Activated T-helper 1 cell treated with anti-CD3 and anti-CD28 coated beads, Interleukin-12 subunit alpha, Interleukin-12 subunit beta, Interleukin-2, Interleukin-4 antibody, amounts not matched to agents 30 ng/mL and 10 ng/mL and 1 ng/mL, durations not matched to agents 14 hours and 24 hours and 36 hours (primary cell): ENCODE results near the gene ZBTB20. TPM values are rescaled to one million over a fixed set of nuclear protein-coding genes. Genes with fewer than 3 reads are reported as not detected.
A peak's percentile ranks its signal among the peaks of the same experiment; 100 is the strongest.

Experiments
- DNase-seq: peaks from one replicate; pipeline ENCODE4 v3.0.0; 2021; ENCODE audit warnings: low spot score
- H3K27ac Mint-ChIP-seq: one replicate; pipeline ENCODE4 v1.8.0; 2021; ENCODE audit warnings: mild to moderate bottlenecking, mixed read lengths
- H3K27me3 Mint-ChIP-seq: one replicate; pipeline ENCODE4 v1.8.0; 2022; ENCODE audit warnings: mild to moderate bottlenecking, moderate library complexity, mixed read lengths; ENCODE audit not compliant: insufficient read depth
- H3K36me3 Mint-ChIP-seq: one replicate; pipeline ENCODE4 v1.8.0; 2021; ENCODE audit warnings: low read depth, mixed read lengths
- H3K4me1 Mint-ChIP-seq: one replicate; pipeline ENCODE4 v1.8.0; 2021; ENCODE audit warnings: low read depth, mixed read lengths
- H3K4me3 Mint-ChIP-seq: one replicate; pipeline ENCODE4 v1.8.0; 2021; ENCODE audit warnings: mild to moderate bottlenecking, moderate library complexity, mixed read lengths
- H3K9me3 Mint-ChIP-seq: one replicate; pipeline ENCODE4 v1.8.0; 2021; ENCODE audit warnings: mixed read lengths
- intact Hi-C: fragments of 100-400 bp; cut with micrococcal nuclease; formaldehyde crosslinking; loops from one replicate; pipeline ENCODE4 v1.15.1; 2024
- total RNA-seq: library from RNA; stranded (reverse); gene quantifications from 2 replicates; pipeline ENCODE4 v1.2.3, GENCODE V29; 2022

Gene ZBTB20
- total RNA-seq, 1 donor from 2014 or later, result 4.1 TPM

GRCh38 chr3:114323546-114324254 lies 823.4 kb downstream of the ZBTB20 start:
- peak overlapping the region; percentile 82 for H3K27ac Mint-ChIP-seq
- peaks cover 2% of the 10 kb centered on the region for H3K27me3 Mint-ChIP-seq
- intact Hi-C loops, result no loop called here
- peaks cover 3% of the 10 kb centered on the region for H3K36me3 Mint-ChIP-seq
- H3K4me1 Mint-ChIP-seq, result peaks cover 57% of the 10 kb centered on the region
- peak overlapping the region; percentile 6 for H3K4me3 Mint-ChIP-seq
- H3K9me3 Mint-ChIP-seq, result peaks cover 3% of the 10 kb centered on the region
- DNase-seq, result no peak

GRCh38 chr3:114320246-114320645 lies 826.8 kb downstream of the ZBTB20 start:
- peaks cover 51% of the 10 kb centered on the region for H3K4me1 Mint-ChIP-seq
- H3K4me3 Mint-ChIP-seq, result no peak overlapping the region
- H3K36me3 Mint-ChIP-seq, result no peaks in the 10 kb centered on the region
- H3K27me3 Mint-ChIP-seq, result peaks cover 2% of the 10 kb centered on the region
- no peaks in the 10 kb centered on the region for H3K9me3 Mint-ChIP-seq
- DNase-seq, result no peak
- intact Hi-C loops, result no loop called here
- no peak overlapping the region for H3K27ac Mint-ChIP-seq

- Mint-ChIP-seq H3K27me3 (peaks cover 2% of the 10 kb centered on the region), H3K27ac (no peak overlapping the region), H3K4me1 (peaks cover 50% of the 10 kb centered on the region), H3K36me3 (peaks cover 1% of the 10 kb centered on the region), H3K4me3 (no peak overlapping the region), H3K9me3 (no peaks in the 10 kb centered on the region)
- no peak for DNase-seq
- intact Hi-C loops, result loop anchor here (10.0 kb wide), 1 partner anchor 825 kb away; the partner anchor contains the start of gene ZBTB20
Observed at GRCh38 chr3:114319453-114319852, 827.6 kb downstream of the ZBTB20 start.

- Mint-ChIP-seq H3K4me3 (no peak overlapping the region), H3K4me1 (peaks cover 50% of the 10 kb centered on the region), H3K9me3 (no peaks in the 10 kb centered on the region), H3K36me3 (peaks cover 1% of the 10 kb centered on the region), H3K27ac (peak overlapping the region; percentile 56), H3K27me3 (peaks cover 2% of the 10 kb centered on the region)
- DNase-seq, result no peak
- intact Hi-C loops, result loop anchor here (10.0 kb wide), 1 partner anchor 827 kb away; the partner anchor contains the start of gene ZBTB20
Observed at GRCh38 chr3:114318295-114318694, 828.8 kb downstream of the ZBTB20 start.

- H3K36me3 Mint-ChIP-seq, result peaks cover 1% of the 10 kb centered on the region
- H3K4me3 Mint-ChIP-seq, result no peak overlapping the region
- peak overlapping the region; percentile 51 for H3K27ac Mint-ChIP-seq
- H3K4me1 Mint-ChIP-seq, result peaks cover 54% of the 10 kb centered on the region
- intact Hi-C loops, result loop anchor here (2.0 to 10.0 kb wide), 2 partner anchors 71 to 831 kb away; partner anchors contain the start of gene ZBTB20
- no peaks in the 10 kb centered on the region for H3K9me3 Mint-ChIP-seq
- DNase-seq, result no peak
- H3K27me3 Mint-ChIP-seq, result no peaks in the 10 kb centered on the region
Observed at GRCh38 chr3:114314282-114314681, 832.8 kb downstream of the ZBTB20 start.

GRCh38 chr3:114313426-114313825 lies 833.7 kb downstream of the ZBTB20 start:
- intact Hi-C loops, result loop anchor here (10.0 kb wide), 1 partner anchor 831 kb away; the partner anchor contains the start of gene ZBTB20
- Mint-ChIP-seq H3K9me3 (no peaks in the 10 kb centered on the region), H3K4me1 (peaks cover 59% of the 10 kb centered on the region)

GRCh38 chr3:114310695-114311094 lies 836.4 kb downstream of the ZBTB20 start:
- intact Hi-C loops, result loop anchor here (10.0 kb wide), 1 partner anchor 834 kb away; the partner anchor contains the start of gene ZBTB20
- H3K27me3 Mint-ChIP-seq, result no peaks in the 10 kb centered on the region
- no peak for DNase-seq
- no peak overlapping the region for H3K4me3 Mint-ChIP-seq
- peaks cover 1% of the 10 kb centered on the region for H3K36me3 Mint-ChIP-seq
- H3K27ac Mint-ChIP-seq, result no peak overlapping the region
- H3K9me3 Mint-ChIP-seq, result no peaks in the 10 kb centered on the region
- peaks cover 55% of the 10 kb centered on the region for H3K4me1 Mint-ChIP-seq

More at GRCh38 chr3:114313426-114313825, 833.7 kb downstream of the ZBTB20 start:
- Mint-ChIP-seq H3K4me3 (no peak overlapping the region), H3K36me3 (peaks cover 1% of the 10 kb centered on the region), H3K27ac (no peak overlapping the region), H3K27me3 (no peaks in the 10 kb centered on the region)
- no peak for DNase-seq

GRCh38 chr3:114308830-114309229 lies 838.3 kb downstream of the ZBTB20 start:
- Mint-ChIP-seq H3K9me3 (no peaks in the 10 kb centered on the region), H3K27ac (peak overlapping the region; percentile 86), H3K27me3 (no peaks in the 10 kb centered on the region), H3K36me3 (no peaks in the 10 kb centered on the region), H3K4me3 (peak overlapping the region; percentile 13), H3K4me1 (peaks cover 37% of the 10 kb centered on the region)
- intact Hi-C loops, result loop anchor here (5.0 kb wide), 1 partner anchor 97 kb away; no protein-coding TSS in a partner anchor
- peak; percentile 40 for DNase-seq

GRCh38 chr3:114308377-114308776 lies 838.7 kb downstream of the ZBTB20 start:
- intact Hi-C loops, result loop anchor here (5.0 kb wide), 1 partner anchor 96 kb away; no protein-coding TSS in a partner anchor
- peaks cover 33% of the 10 kb centered on the region for H3K4me1 Mint-ChIP-seq
- no peak for DNase-seq
- H3K4me3 Mint-ChIP-seq, result no peak overlapping the region
- H3K36me3 Mint-ChIP-seq, result no peaks in the 10 kb centered on the region
- no peaks in the 10 kb centered on the region for H3K27me3 Mint-ChIP-seq
- H3K27ac Mint-ChIP-seq, result peak overlapping the region; percentile 86
- H3K9me3 Mint-ChIP-seq, result no peaks in the 10 kb centered on the region

- no peaks in the 10 kb centered on the region for H3K9me3 Mint-ChIP-seq
- no peaks in the 10 kb centered on the region for H3K27me3 Mint-ChIP-seq
- intact Hi-C loops, result loop anchor here (5.0 kb wide), 1 partner anchor 96 kb away; no protein-coding TSS in a partner anchor
- no peak overlapping the region for H3K4me3 Mint-ChIP-seq
- H3K4me1 Mint-ChIP-seq, result peaks cover 30% of the 10 kb centered on the region
- peak overlapping the region; percentile 86 for H3K27ac Mint-ChIP-seq
- H3K36me3 Mint-ChIP-seq, result no peaks in the 10 kb centered on the region
- DNase-seq, result no peak
Observed at GRCh38 chr3:114307832-114308231, 839.3 kb downstream of the ZBTB20 start.

GRCh38 chr3:114307222-114307830 lies 839.8 kb downstream of the ZBTB20 start:
- Mint-ChIP-seq H3K27me3 (no peaks in the 10 kb centered on the region), H3K36me3 (no peaks in the 10 kb centered on the region), H3K4me1 (peaks cover 30% of the 10 kb centered on the region), H3K27ac (peak overlapping the region; percentile 80), H3K9me3 (no peaks in the 10 kb centered on the region), H3K4me3 (peak overlapping the region; percentile 15)
- intact Hi-C loops, result loop anchor here (5.0 kb wide), 1 partner anchor 95 kb away; no protein-coding TSS in a partner anchor
- no peak for DNase-seq

- Mint-ChIP-seq H3K27ac (no peak overlapping the region), H3K36me3 (no peaks in the 10 kb centered on the region), H3K9me3 (no peaks in the 10 kb centered on the region), H3K4me1 (peaks cover 1% of the 10 kb centered on the region), H3K4me3 (no peak overlapping the region), H3K27me3 (no peaks in the 10 kb centered on the region)
- DNase-seq, result no peak
- intact Hi-C loops, result loop anchor here (2.0 kb wide), 1 partner anchor 147 kb away; no protein-coding TSS in a partner anchor
Observed at GRCh38 chr3:114299941-114300624, 847.0 kb downstream of the ZBTB20 start.
